ENCODE measurements around the gene FLNB.

DNA sequence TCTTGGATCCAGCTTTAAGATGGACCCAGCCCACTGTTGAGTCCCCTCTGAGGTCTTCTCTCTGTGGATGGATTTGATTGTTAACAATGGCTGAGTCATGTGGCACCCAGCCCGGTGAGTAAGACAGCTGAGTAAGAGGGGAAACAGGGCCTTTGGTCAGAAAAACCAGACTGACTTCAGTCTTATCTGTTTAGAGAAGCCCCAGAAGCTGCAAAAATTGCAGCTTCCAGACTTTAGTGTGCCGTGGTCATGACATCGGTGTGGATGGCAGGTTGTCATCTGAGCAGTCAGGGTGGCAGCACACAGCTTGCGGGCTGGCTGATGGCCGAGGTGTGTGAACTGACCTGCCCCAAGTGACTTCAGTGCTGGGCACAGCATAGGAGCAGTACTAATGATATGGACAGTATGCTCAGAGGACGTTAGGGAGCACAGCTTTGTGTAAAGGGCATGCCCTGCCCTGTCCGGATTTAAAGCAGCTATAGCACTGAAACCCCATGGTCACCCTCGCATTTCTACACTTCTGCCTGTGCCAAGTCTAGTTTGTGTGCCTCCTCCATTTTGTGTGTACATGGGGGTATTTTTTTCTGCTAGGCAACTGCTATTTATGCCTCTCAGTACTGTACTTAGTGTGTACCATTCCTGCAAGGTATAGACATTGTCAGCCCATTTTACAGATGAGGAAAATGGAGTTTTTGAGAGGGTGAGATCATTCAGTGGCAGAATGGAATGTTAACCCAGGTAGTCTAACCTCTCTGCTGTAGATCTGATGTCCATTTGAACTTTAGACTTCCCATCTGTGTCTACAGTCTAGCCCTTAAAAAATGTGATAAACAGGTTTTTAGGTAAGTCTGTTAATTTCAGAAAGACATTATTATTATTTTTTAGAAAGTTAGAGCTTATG is 44.4 kb downstream of the FLNB start:
- TF ChIP-seq POLR2A (IDR thresholded peaks at IDR 0.05), result no peak
- TF ChIP-seq, protein P1, sequence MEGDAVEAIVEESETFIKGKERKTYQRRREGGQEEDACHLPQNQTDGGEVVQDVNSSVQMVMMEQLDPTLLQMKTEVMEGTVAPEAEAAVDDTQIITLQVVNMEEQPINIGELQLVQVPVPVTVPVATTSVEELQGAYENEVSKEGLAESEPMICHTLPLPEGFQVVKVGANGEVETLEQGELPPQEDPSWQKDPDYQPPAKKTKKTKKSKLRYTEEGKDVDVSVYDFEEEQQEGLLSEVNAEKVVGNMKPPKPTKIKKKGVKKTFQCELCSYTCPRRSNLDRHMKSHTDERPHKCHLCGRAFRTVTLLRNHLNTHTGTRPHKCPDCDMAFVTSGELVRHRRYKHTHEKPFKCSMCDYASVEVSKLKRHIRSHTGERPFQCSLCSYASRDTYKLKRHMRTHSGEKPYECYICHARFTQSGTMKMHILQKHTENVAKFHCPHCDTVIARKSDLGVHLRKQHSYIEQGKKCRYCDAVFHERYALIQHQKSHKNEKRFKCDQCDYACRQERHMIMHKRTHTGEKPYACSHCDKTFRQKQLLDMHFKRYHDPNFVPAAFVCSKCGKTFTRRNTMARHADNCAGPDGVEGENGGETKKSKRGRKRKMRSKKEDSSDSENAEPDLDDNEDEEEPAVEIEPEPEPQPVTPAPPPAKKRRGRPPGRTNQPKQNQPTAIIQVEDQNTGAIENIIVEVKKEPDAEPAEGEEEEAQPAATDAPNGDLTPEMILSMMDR (IDR thresholded peaks at IDR 0.05), result no peak
- no peak for TF ChIP-seq EP300 (IDR thresholded peaks at IDR 0.05)
